Measurements from ENCODE around the gene PPP1R12B. TPM values are rescaled to one million over a fixed set of nuclear protein-coding genes. Genes with fewer than 3 reads are reported as not detected.
"Not testable (repeated sequence)": the region's sequence is repeated elsewhere in the genome, so short reads cannot be mapped to it uniquely, and the experiment has no call there.

The PPP1R12B gene
- total and polyA plus RNA-seq, 4 donors: 4.0 to 31.6 (median 9.7) TPM

DNA sequence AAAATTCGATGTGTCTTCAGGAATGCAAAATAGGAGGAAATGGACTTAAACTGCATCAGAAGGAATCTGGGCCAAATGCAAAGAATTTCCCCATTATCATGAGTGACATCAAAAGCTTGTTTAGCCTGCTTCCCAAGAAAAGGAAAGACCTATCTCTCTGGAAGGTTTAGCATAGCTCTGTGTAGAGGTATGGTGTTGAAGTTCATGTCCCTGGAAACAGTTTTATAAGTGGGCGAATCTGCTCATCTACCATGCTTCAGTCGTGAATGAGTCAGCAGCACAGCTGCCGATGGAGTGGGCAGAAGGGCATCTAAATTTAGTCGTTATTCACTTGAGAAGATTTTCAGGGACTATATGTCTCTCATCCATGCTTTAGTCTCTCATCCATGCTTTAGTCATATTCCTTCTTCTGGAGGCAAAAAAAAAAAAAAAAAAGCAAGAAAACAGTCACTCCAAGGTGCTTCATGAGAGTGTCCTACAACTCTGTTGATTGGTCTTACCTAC lies 62.4 kb downstream of the PPP1R12B start:
- not testable (repeated sequence) for H3K36me3 ChIP-seq (ENCODE audit: control insufficient read depth in 4 of 4, insufficient read depth in 3 of 4, low read depth in 1 of 4, low read length in 3 of 4); H3K9ac ChIP-seq (ENCODE audit: low read depth in 1 of 2, low read length in 2 of 2); H3K27me3 ChIP-seq (ENCODE audit: control insufficient read depth in 4 of 4, insufficient read depth in 4 of 4, low read length in 3 of 4); H3K9me3 ChIP-seq (ENCODE audit: control insufficient read depth in 4 of 4, low read length in 3 of 4); H3K4me3 ChIP-seq (ENCODE audit: low read depth in 1 of 3, low read length in 3 of 3); H3K27ac ChIP-seq (ENCODE audit: low read depth in 1 of 2, low read length in 2 of 2); DNase-seq (ENCODE audit: low spot score); H3K4me1 ChIP-seq (ENCODE audit: control insufficient read depth in 4 of 4, insufficient read depth in 4 of 4, low read length in 3 of 4)
- WGBS: 80% methylated on average over 5 of the region's 5 CpGs

GRCh38 chr1:202411422-202411821 lies 62.9 kb downstream of the PPP1R12B start:
- Histone ChIP-seq H3K4me3 (ENCODE audit: low read depth in 1 of 3, low read length in 3 of 3) (no peak overlapping the region), H3K27me3 (ENCODE audit: control insufficient read depth in 4 of 4, insufficient read depth in 4 of 4, low read length in 3 of 4) (no peaks in the 10 kb centered on the region), H3K4me1 (ENCODE audit: control insufficient read depth in 4 of 4, insufficient read depth in 4 of 4, low read length in 3 of 4) (peaks cover 0 to 1% (median 0%) of the 10 kb centered on the region in 4 donors), H3K9me3 (ENCODE audit: control insufficient read depth in 4 of 4, low read length in 3 of 4) (no peaks in the 10 kb centered on the region), H3K36me3 (ENCODE audit: control insufficient read depth in 4 of 4, insufficient read depth in 3 of 4, low read depth in 1 of 4, low read length in 3 of 4) (no peaks in the 10 kb centered on the region), H3K27ac (ENCODE audit: low read depth in 1 of 2, low read length in 2 of 2) (no peak overlapping the region), H3K9ac (ENCODE audit: low read depth in 1 of 2, low read length in 2 of 2) (no peak overlapping the region)
- no peak for DNase-seq (ENCODE audit: low spot score)
- TF ChIP-seq GABPA (IDR thresholded peaks at IDR 0.05 in 1 of 2, conservative IDR thresholded peaks at IDR 0.05 in 1 of 2) (no peak), FOXA2 (IDR thresholded peaks at IDR 0.05) (no peak), RXRA (IDR thresholded peaks at IDR 0.05) (no peak), HNF4A (conservative IDR thresholded peaks at IDR 0.05) (no peak), ATF3 (IDR thresholded peaks at IDR 0.05) (no peak), JUND (IDR thresholded peaks at IDR 0.05) (no peak), EGR1 (IDR thresholded peaks at IDR 0.05; ENCODE audit: low read depth in 2 of 2) (no peak), TAF1 (conservative IDR thresholded peaks at IDR 0.05) (no peak), RAD21 (IDR thresholded peaks at IDR 0.05) (no peak), FOXA1 (IDR thresholded peaks at IDR 0.05) (no peak)
- TF ChIP-seq, protein P1, sequence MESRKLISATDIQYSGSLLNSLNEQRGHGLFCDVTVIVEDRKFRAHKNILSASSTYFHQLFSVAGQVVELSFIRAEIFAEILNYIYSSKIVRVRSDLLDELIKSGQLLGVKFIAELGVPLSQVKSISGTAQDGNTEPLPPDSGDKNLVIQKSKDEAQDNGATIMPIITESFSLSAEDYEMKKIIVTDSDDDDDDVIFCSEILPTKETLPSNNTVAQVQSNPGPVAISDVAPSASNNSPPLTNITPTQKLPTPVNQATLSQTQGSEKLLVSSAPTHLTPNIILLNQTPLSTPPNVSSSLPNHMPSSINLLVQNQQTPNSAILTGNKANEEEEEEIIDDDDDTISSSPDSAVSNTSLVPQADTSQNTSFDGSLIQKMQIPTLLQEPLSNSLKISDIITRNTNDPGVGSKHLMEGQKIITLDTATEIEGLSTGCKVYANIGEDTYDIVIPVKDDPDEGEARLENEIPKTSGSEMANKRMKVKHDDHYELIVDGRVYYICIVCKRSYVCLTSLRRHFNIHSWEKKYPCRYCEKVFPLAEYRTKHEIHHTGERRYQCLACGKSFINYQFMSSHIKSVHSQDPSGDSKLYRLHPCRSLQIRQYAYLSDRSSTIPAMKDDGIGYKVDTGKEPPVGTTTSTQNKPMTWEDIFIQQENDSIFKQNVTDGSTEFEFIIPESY (IDR thresholded peaks at IDR 0.05): no peak

GRCh38 chr1:202412421-202412820 lies 63.9 kb downstream of the PPP1R12B start:
- H3K4me1 ChIP-seq (ENCODE audit: control insufficient read depth in 4 of 4, insufficient read depth in 4 of 4, low read length in 3 of 4); H3K27me3 ChIP-seq (ENCODE audit: control insufficient read depth in 4 of 4, insufficient read depth in 4 of 4, low read length in 3 of 4); DNase-seq (ENCODE audit: low spot score); H3K4me3 ChIP-seq (ENCODE audit: low read depth in 1 of 3, low read length in 3 of 3); H3K9me3 ChIP-seq (ENCODE audit: control insufficient read depth in 4 of 4, low read length in 3 of 4); H3K36me3 ChIP-seq (ENCODE audit: control insufficient read depth in 4 of 4, insufficient read depth in 3 of 4, low read depth in 1 of 4, low read length in 3 of 4); H3K9ac ChIP-seq (ENCODE audit: low read depth in 1 of 2, low read length in 2 of 2); H3K27ac ChIP-seq (ENCODE audit: low read depth in 1 of 2, low read length in 2 of 2): not testable (repeated sequence)
- 27% methylated on average over 3 of the region's 3 CpGs for WGBS
- TF ChIP-seq HNF4A (conservative IDR thresholded peaks at IDR 0.05): peak; percentile 26 to 30

GRCh38 chr1:202416641-202417040 lies 68.1 kb downstream of the PPP1R12B start:
- TF ChIP-seq RAD21 (IDR thresholded peaks at IDR 0.05): no peak
- TF ChIP-seq SP1 (IDR thresholded peaks at IDR 0.05): no peak
- TF ChIP-seq HNF4A (conservative IDR thresholded peaks at IDR 0.05): no peak
- no peak for TF ChIP-seq FOXA1 (IDR thresholded peaks at IDR 0.05)
- no peak for TF ChIP-seq TAF1 (conservative IDR thresholded peaks at IDR 0.05)
- no peak for TF ChIP-seq CTCF (IDR thresholded peaks at IDR 0.05; ENCODE audit: low read depth, low read length, missing input control)
- no peak overlapping the region for H3K9ac ChIP-seq (ENCODE audit: low read depth in 1 of 2, low read length in 2 of 2)
- no peak overlapping the region for H3K4me3 ChIP-seq (ENCODE audit: low read depth in 1 of 3, low read length in 3 of 3)
- no peak for DNase-seq (ENCODE audit: low spot score)
- WGBS: 31% methylated on average over 1 of the region's 1 CpG
- no peaks in the 10 kb centered on the region for H3K4me1 ChIP-seq (ENCODE audit: control insufficient read depth in 4 of 4, insufficient read depth in 4 of 4, low read length in 3 of 4)
- H3K9me3 ChIP-seq (ENCODE audit: control insufficient read depth in 4 of 4, low read length in 3 of 4): no peaks in the 10 kb centered on the region
- no peaks in the 10 kb centered on the region for H3K36me3 ChIP-seq (ENCODE audit: control insufficient read depth in 4 of 4, insufficient read depth in 3 of 4, low read depth in 1 of 4, low read length in 3 of 4)
- no peaks in the 10 kb centered on the region for H3K27me3 ChIP-seq (ENCODE audit: control insufficient read depth in 4 of 4, insufficient read depth in 4 of 4, low read length in 3 of 4)
- no peak overlapping the region for H3K27ac ChIP-seq (ENCODE audit: low read depth in 1 of 2, low read length in 2 of 2)

- H3K9me3 ChIP-seq (ENCODE audit: control insufficient read depth in 4 of 4, low read length in 3 of 4); H3K4me1 ChIP-seq (ENCODE audit: control insufficient read depth in 4 of 4, insufficient read depth in 4 of 4, low read length in 3 of 4); DNase-seq (ENCODE audit: low spot score); H3K9ac ChIP-seq (ENCODE audit: low read depth in 1 of 2, low read length in 2 of 2); H3K36me3 ChIP-seq (ENCODE audit: control insufficient read depth in 4 of 4, insufficient read depth in 3 of 4, low read depth in 1 of 4, low read length in 3 of 4); H3K4me3 ChIP-seq (ENCODE audit: low read depth in 1 of 3, low read length in 3 of 3); H3K27me3 ChIP-seq (ENCODE audit: control insufficient read depth in 4 of 4, insufficient read depth in 4 of 4, low read length in 3 of 4); H3K27ac ChIP-seq (ENCODE audit: low read depth in 1 of 2, low read length in 2 of 2): not testable (repeated sequence)
- 92% methylated on average over 4 of the region's 4 CpGs for WGBS
These were observed 68.6 kb downstream of the PPP1R12B start for GRCh38 chr1:202417141-202417540.

Data from liver (tissue), 9 donors.